Fibroblast of lung (primary cell): ENCODE measurements around the gene NEB. TPM values are rescaled to one million over a fixed set of nuclear protein-coding genes. Genes with fewer than 3 reads are reported as not detected.

Experiments
- DNase-seq, 2 donors: peaks; one replicate each; pipeline versions ENCODE4 v3.0.0 to v3.0.0-alpha.2; 2010; ENCODE audit warnings: low read depth in 2 of 2
- H2AFZ ChIP-seq: 2 replicates; pipeline ENCODE4 v1.5.1; 2012; ENCODE audit warnings: low read length, control low read depth, inconsistent platforms
- H3K27ac ChIP-seq: 2 replicates; pipeline ENCODE4 v1.5.1; 2011; ENCODE audit warnings: low read length, control low read depth; ENCODE audit not compliant: insufficient read depth
- H3K27me3 ChIP-seq: 2 replicates; pipeline ENCODE4 v1.5.1; 2011; ENCODE audit warnings: mild to moderate bottlenecking, low read length; ENCODE audit not compliant: control insufficient read depth, insufficient read depth
- H3K36me3 ChIP-seq: 2 replicates; pipeline ENCODE4 v1.5.1; 2011; ENCODE audit warnings: low read length; ENCODE audit not compliant: control insufficient read depth, insufficient read depth
- H3K4me1 ChIP-seq: 2 replicates; pipeline ENCODE4 v1.5.1; 2011; ENCODE audit warnings: low read length; ENCODE audit not compliant: control insufficient read depth, insufficient read depth; ENCODE audit errors: extremely low read depth
- H3K4me2 ChIP-seq: 2 replicates; pipeline ENCODE4 v1.5.1; 2011; ENCODE audit warnings: low read length, control low read depth; ENCODE audit not compliant: insufficient read depth; ENCODE audit errors: extremely low read depth
- H3K4me3 ChIP-seq, 4 experiments: fragments of 200-600 bp in 1 of 4; sonication (generic) in 1 of 4; replicated peaks in 1 of 4; 2 replicates each; pipeline ENCODE4 v1.5.1; 2011 to 2016; ENCODE audit warnings: low read length in 4 of 4, low read depth in 3 of 4, mild to moderate bottlenecking in 3 of 4, control low read depth in 2 of 4, inconsistent platforms in 1 of 4, mixed read lengths in 1 of 4; ENCODE audit not compliant: insufficient read depth in 1 of 4; ENCODE audit errors: control extremely low read depth in 1 of 4
- H3K79me2 ChIP-seq: 2 replicates; pipeline ENCODE4 v1.5.1; 2012; ENCODE audit warnings: mild to moderate bottlenecking, low read length, inconsistent platforms; ENCODE audit not compliant: control insufficient read depth, insufficient read depth
- H3K9ac ChIP-seq: 2 replicates; pipeline ENCODE4 v1.5.1; 2011; ENCODE audit warnings: mild to moderate bottlenecking, low read length, control low read depth; ENCODE audit not compliant: insufficient read depth
- H3K9me3 ChIP-seq: 2 replicates; pipeline ENCODE4 v1.5.1; 2012; ENCODE audit warnings: low read depth, low read length; ENCODE audit not compliant: control insufficient read depth, insufficient read depth
- H4K20me1 ChIP-seq: 2 replicates; pipeline ENCODE4 v1.5.1; 2011; ENCODE audit warnings: low read length; ENCODE audit not compliant: control insufficient read depth, insufficient read depth; ENCODE audit errors: extremely low read depth
- CTCF ChIP-seq, 2 donors: IDR thresholded peaks in 1 of 2; conservative IDR thresholded peaks in 1 of 2; 1 replicate in 1 of 2; 2 replicates in 1 of 2; pipeline ENCODE4 v1.5.1; 2011 to 2012; ENCODE audit warnings: low read length in 2 of 2, control low read depth in 1 of 2, inconsistent platforms in 1 of 2, low read depth in 1 of 2, mild to moderate bottlenecking in 1 of 2
- EZH2 ChIP-seq: IDR thresholded peaks from 2 replicates; pipeline ENCODE4 v1.5.1; 2012; ENCODE audit warnings: low read length, control low read depth, mild to moderate bottlenecking; ENCODE audit errors: missing control alignments
- polyA plus RNA-seq, 2 donors: library from polyadenylated mRNA; depleted of rRNA in 1 of 2; stranded (reverse) in 1 of 2; unstranded in 1 of 2; fragments of >200 nt; gene quantifications; 2 replicates each; pipeline ENCODE4 v1.2.1, GENCODE V29; 2011 to 2012; ENCODE audit warnings: missing spikeins in 1 of 2
- total RNA-seq: library from RNA; depleted of rRNA; stranded (reverse); fragments of >200 nt; gene quantifications from 2 replicates; pipeline ENCODE4 v1.2.1, GENCODE V29; 2014

NEB gene
- total and polyA plus RNA-seq, 2 donors (not counting 1 experiment from before 2014, with no cell fraction given) = 0.17 to 0.26 TPM

- no peaks in the 10 kb centered on the region for H3K27me3 ChIP-seq
- no peaks in the 10 kb centered on the region for H4K20me1 ChIP-seq
- TF ChIP-seq CTCF (conservative IDR thresholded peaks at IDR 0.05 in 1 of 2, IDR thresholded peaks at IDR 0.05 in 1 of 2; ENCODE audit: low read depth in 1 of 2, low read length in 2 of 2) = no peak
- no peak for TF ChIP-seq EZH2
- no peaks in the 10 kb centered on the region for H3K9me3 ChIP-seq
- DNase-seq = no peak
- H3K27ac ChIP-seq = no peak overlapping the region
- no peaks in the 10 kb centered on the region for H3K36me3 ChIP-seq
- no peaks in the 10 kb centered on the region for H3K79me2 ChIP-seq
- no peak overlapping the region for H3K9ac ChIP-seq
- H3K4me1 ChIP-seq = no peaks in the 10 kb centered on the region
- no peak overlapping the region for H3K4me3 ChIP-seq
- H2AFZ ChIP-seq = no peak overlapping the region
- H3K4me2 ChIP-seq = no peak overlapping the region
Observed at GRCh38 chr2:151520976-151521375, 213.3 kb downstream of the NEB start.

GRCh38 chr2:151518802-151519201 is 215.5 kb downstream of the NEB start:
- Histone ChIP-seq H3K9me3 (no peaks in the 10 kb centered on the region), H2AFZ (no peak overlapping the region)
- TF ChIP-seq CTCF (conservative IDR thresholded peaks at IDR 0.05 in 1 of 2, IDR thresholded peaks at IDR 0.05 in 1 of 2; ENCODE audit: low read depth in 1 of 2, low read length in 2 of 2) (no peak), EZH2 (no peak)

GRCh38 chr2:151508519-151508918 is 225.8 kb downstream of the NEB start:
- Histone ChIP-seq H3K27me3 (no peaks in the 10 kb centered on the region), H3K79me2 (no peaks in the 10 kb centered on the region), H2AFZ (no peak overlapping the region), H4K20me1 (no peaks in the 10 kb centered on the region), H3K36me3 (no peaks in the 10 kb centered on the region), H3K9ac (no peak overlapping the region), H3K4me1 (no peaks in the 10 kb centered on the region), H3K4me2 (no peak overlapping the region), H3K4me3 (no peak overlapping the region), H3K27ac (no peak overlapping the region), H3K9me3 (no peaks in the 10 kb centered on the region)
- no peak for DNase-seq
- no peak for TF ChIP-seq CTCF (conservative IDR thresholded peaks at IDR 0.05 in 1 of 2, IDR thresholded peaks at IDR 0.05 in 1 of 2; ENCODE audit: low read depth in 1 of 2, low read length in 2 of 2)
- TF ChIP-seq EZH2 = no peak

More at GRCh38 chr2:151518802-151519201, 215.5 kb downstream of the NEB start:
- Histone ChIP-seq H3K79me2 (no peaks in the 10 kb centered on the region), H3K4me2 (no peak overlapping the region), H3K4me3 (no peak overlapping the region), H3K4me1 (no peaks in the 10 kb centered on the region), H3K27me3 (no peaks in the 10 kb centered on the region), H3K36me3 (no peaks in the 10 kb centered on the region), H4K20me1 (no peaks in the 10 kb centered on the region), H3K9ac (no peak overlapping the region), H3K27ac (no peak overlapping the region)
- peak; percentile 8 to 13 for DNase-seq
